ENCODE measurements around the gene TEN1. TPM values are rescaled to one million over a fixed set of nuclear protein-coding genes. Genes with fewer than 3 reads are reported as not detected.

Gene TEN1
- total and polyA plus RNA-seq, 9 of the 15 experiments (the other 6 are each of a cell fraction or from before 2014, with no cell fraction given), result 1.3 to 25.7 (median 10.1) TPM

DNA sequence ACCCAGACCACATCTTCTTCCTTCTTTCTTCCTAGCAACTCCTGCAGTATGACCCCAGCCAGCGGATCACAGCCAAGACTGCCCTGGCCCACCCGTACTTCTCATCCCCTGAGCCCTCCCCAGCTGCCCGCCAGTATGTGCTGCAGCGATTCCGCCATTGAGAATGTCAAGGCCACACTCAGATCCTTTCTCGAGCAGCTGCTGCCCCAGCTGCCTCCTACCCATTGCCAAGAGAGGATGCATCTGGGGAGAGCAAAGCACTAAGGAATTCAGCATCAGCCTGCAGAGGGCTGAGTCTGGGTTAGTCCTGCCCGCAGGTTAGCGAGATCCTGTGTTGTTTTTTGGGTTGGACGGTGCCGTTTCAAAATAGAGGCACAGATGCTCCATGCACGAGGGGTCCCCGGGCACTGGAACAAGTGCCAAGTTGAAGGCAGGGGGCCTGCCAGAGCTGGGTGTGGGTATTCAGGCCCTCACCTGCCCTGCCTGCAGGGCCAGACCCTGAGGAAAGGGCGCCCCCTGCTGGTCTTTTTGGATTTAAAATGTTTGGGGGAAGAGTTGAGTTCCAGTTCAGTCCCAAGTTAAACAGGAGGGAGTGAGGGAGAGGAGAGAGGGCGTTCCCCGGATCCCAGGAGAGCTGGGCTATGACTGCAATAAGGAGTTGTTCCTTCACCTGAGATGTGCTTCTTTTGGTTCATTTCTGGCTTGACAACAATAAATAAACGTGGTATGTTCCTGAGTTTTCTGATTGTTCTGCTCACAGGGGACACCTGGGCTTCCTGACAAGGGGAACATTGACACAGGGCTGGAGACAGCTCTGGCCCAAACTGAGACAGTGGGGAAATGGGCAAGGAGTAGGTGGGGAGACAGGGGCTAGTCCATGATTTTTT is 26.5 kb downstream of the TEN1 start (continued):
- peak; percentile 28; the same call in 1 of the 2 replicates for TF ChIP-seq MYC (IDR thresholded peaks at IDR 0.05; ENCODE audit: low read depth, low read length)
- no peak for TF ChIP-seq MYC (CRISPR knock-in tag; IDR thresholded peaks at IDR 0.05; ENCODE audit: borderline replicate concordance, low read depth)
- TF ChIP-seq, protein P1, sequence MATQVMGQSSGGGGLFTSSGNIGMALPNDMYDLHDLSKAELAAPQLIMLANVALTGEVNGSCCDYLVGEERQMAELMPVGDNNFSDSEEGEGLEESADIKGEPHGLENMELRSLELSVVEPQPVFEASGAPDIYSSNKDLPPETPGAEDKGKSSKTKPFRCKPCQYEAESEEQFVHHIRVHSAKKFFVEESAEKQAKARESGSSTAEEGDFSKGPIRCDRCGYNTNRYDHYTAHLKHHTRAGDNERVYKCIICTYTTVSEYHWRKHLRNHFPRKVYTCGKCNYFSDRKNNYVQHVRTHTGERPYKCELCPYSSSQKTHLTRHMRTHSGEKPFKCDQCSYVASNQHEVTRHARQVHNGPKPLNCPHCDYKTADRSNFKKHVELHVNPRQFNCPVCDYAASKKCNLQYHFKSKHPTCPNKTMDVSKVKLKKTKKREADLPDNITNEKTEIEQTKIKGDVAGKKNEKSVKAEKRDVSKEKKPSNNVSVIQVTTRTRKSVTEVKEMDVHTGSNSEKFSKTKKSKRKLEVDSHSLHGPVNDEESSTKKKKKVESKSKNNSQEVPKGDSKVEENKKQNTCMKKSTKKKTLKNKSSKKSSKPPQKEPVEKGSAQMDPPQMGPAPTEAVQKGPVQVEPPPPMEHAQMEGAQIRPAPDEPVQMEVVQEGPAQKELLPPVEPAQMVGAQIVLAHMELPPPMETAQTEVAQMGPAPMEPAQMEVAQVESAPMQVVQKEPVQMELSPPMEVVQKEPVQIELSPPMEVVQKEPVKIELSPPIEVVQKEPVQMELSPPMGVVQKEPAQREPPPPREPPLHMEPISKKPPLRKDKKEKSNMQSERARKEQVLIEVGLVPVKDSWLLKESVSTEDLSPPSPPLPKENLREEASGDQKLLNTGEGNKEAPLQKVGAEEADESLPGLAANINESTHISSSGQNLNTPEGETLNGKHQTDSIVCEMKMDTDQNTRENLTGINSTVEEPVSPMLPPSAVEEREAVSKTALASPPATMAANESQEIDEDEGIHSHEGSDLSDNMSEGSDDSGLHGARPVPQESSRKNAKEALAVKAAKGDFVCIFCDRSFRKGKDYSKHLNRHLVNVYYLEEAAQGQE (IDR thresholded peaks at IDR 0.05; ENCODE audit: borderline replicate concordance), result peak; percentile 92
- TF ChIP-seq, protein P1 (CRISPR knock-in tag; IDR thresholded peaks at IDR 0.05; ENCODE audit: low read depth), result no peak
- TF ChIP-seq SP2 (IDR thresholded peaks at IDR 0.05; ENCODE audit: extremely low read depth, low read depth, low read length, poor library complexity, severe bottlenecking), result no peak
- TF ChIP-seq DDX20 (tag; IDR thresholded peaks at IDR 0.05; ENCODE audit: low read depth), result no peak
- TF ChIP-seq, protein P2, sequence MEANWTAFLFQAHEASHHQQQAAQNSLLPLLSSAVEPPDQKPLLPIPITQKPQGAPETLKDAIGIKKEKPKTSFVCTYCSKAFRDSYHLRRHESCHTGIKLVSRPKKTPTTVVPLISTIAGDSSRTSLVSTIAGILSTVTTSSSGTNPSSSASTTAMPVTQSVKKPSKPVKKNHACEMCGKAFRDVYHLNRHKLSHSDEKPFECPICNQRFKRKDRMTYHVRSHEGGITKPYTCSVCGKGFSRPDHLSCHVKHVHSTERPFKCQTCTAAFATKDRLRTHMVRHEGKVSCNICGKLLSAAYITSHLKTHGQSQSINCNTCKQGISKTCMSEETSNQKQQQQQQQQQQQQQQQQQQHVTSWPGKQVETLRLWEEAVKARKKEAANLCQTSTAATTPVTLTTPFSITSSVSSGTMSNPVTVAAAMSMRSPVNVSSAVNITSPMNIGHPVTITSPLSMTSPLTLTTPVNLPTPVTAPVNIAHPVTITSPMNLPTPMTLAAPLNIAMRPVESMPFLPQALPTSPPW (CRISPR knock-in tag; IDR thresholded peaks at IDR 0.05), result peak; percentile 40; the same call in 1 of the 2 replicates
- no peak for TF ChIP-seq SMAD2 (IDR thresholded peaks at IDR 0.05; ENCODE audit: low read depth, low read length)
- TF ChIP-seq NCOA1 (IDR thresholded peaks at IDR 0.05; ENCODE audit: low read depth), result no peak
- TF ChIP-seq RAD21 (CRISPR knock-in tag; conservative IDR thresholded peaks at IDR 0.05 in 1 of 2, IDR thresholded peaks at IDR 0.05 in 1 of 2), result peak; percentile 96 to 97
- TF ChIP-seq ZNF282 (CRISPR knock-in tag; IDR thresholded peaks at IDR 0.05), result no peak
- no peak for TF ChIP-seq CCNT2 (IDR thresholded peaks at IDR 0.05; ENCODE audit: borderline replicate concordance, extremely low read depth, insufficient read length, low read depth, low read length)
- TF ChIP-seq, protein P3, sequence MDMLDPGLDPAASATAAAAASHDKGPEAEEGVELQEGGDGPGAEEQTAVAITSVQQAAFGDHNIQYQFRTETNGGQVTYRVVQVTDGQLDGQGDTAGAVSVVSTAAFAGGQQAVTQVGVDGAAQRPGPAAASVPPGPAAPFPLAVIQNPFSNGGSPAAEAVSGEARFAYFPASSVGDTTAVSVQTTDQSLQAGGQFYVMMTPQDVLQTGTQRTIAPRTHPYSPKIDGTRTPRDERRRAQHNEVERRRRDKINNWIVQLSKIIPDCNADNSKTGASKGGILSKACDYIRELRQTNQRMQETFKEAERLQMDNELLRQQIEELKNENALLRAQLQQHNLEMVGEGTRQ (CRISPR knock-in tag; IDR thresholded peaks at IDR 0.05), result peak; percentile 4; the same call in 1 of the 2 replicates
- no peak for TF ChIP-seq FOXJ2 (tag; IDR thresholded peaks at IDR 0.05)
- TF ChIP-seq, protein P4, sequence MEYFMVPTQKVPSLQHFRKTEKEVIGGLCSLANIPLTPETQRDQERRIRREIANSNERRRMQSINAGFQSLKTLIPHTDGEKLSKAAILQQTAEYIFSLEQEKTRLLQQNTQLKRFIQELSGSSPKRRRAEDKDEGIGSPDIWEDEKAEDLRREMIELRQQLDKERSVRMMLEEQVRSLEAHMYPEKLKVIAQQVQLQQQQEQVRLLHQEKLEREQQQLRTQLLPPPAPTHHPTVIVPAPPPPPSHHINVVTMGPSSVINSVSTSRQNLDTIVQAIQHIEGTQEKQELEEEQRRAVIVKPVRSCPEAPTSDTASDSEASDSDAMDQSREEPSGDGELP (CRISPR knock-in tag; IDR thresholded peaks at IDR 0.05; ENCODE audit: borderline replicate concordance), result peak; percentile 21; the same call in 1 of the 2 replicates
